ENCODE data around the gene SLC12A2. TPM values are rescaled to one million over a fixed set of nuclear protein-coding genes. Genes with fewer than 3 reads are reported as not detected.

SLC12A2 gene
- total RNA-seq, 1 experiment from 2014 or later = 36.9 TPM

- in situ Hi-C loops (cut with HindIII; ENCODE audit: low pct_unique_long_range_greater_than_20kb, low sequenced_read_pairs) = no loop called here
- BruUV-seq (replicated peaks) = no TSS peak
- H3K27ac ChIP-seq (ENCODE audit: low read length) = no peak overlapping the region
- no peaks in the 10 kb centered on the region for H3K9me3 ChIP-seq (ENCODE audit: control insufficient read depth, insufficient read depth, low read depth, low read length)
- DNase-seq (ENCODE audit: low read depth, low spot score) (no peak), ATAC-seq (no peak)
- ChIA-PET CTCF (no interaction called here), POLR2A (no interaction called here)
- H3K4me1 ChIP-seq (ENCODE audit: control insufficient read depth, insufficient read depth, low read length) = no peaks in the 10 kb centered on the region
- H3K27me3 ChIP-seq (ENCODE audit: control insufficient read depth, insufficient read depth, low read length) = no peaks in the 10 kb centered on the region
- no peak overlapping the region for H3K4me3 ChIP-seq (ENCODE audit: low read depth in 2 of 2, low read length in 2 of 2)
- no peaks in the 10 kb centered on the region for H3K36me3 ChIP-seq (ENCODE audit: control insufficient read depth, insufficient read depth, low read length)
- intact Hi-C loops (cut with micrococcal nuclease; ENCODE audit: unreplicated experiment) = no loop called here
- TF ChIP-seq, protein P1, sequence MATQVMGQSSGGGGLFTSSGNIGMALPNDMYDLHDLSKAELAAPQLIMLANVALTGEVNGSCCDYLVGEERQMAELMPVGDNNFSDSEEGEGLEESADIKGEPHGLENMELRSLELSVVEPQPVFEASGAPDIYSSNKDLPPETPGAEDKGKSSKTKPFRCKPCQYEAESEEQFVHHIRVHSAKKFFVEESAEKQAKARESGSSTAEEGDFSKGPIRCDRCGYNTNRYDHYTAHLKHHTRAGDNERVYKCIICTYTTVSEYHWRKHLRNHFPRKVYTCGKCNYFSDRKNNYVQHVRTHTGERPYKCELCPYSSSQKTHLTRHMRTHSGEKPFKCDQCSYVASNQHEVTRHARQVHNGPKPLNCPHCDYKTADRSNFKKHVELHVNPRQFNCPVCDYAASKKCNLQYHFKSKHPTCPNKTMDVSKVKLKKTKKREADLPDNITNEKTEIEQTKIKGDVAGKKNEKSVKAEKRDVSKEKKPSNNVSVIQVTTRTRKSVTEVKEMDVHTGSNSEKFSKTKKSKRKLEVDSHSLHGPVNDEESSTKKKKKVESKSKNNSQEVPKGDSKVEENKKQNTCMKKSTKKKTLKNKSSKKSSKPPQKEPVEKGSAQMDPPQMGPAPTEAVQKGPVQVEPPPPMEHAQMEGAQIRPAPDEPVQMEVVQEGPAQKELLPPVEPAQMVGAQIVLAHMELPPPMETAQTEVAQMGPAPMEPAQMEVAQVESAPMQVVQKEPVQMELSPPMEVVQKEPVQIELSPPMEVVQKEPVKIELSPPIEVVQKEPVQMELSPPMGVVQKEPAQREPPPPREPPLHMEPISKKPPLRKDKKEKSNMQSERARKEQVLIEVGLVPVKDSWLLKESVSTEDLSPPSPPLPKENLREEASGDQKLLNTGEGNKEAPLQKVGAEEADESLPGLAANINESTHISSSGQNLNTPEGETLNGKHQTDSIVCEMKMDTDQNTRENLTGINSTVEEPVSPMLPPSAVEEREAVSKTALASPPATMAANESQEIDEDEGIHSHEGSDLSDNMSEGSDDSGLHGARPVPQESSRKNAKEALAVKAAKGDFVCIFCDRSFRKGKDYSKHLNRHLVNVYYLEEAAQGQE (IDR thresholded peaks at IDR 0.05; ENCODE audit: insufficient read depth in 1 of 2, low read depth in 2 of 2, low read length in 1 of 2) = no peak
- TF ChIP-seq SIN3A (IDR thresholded peaks at IDR 0.05; ENCODE audit: borderline replicate concordance, insufficient read depth, low read depth, low read length) = no peak
- TF ChIP-seq, protein P2, sequence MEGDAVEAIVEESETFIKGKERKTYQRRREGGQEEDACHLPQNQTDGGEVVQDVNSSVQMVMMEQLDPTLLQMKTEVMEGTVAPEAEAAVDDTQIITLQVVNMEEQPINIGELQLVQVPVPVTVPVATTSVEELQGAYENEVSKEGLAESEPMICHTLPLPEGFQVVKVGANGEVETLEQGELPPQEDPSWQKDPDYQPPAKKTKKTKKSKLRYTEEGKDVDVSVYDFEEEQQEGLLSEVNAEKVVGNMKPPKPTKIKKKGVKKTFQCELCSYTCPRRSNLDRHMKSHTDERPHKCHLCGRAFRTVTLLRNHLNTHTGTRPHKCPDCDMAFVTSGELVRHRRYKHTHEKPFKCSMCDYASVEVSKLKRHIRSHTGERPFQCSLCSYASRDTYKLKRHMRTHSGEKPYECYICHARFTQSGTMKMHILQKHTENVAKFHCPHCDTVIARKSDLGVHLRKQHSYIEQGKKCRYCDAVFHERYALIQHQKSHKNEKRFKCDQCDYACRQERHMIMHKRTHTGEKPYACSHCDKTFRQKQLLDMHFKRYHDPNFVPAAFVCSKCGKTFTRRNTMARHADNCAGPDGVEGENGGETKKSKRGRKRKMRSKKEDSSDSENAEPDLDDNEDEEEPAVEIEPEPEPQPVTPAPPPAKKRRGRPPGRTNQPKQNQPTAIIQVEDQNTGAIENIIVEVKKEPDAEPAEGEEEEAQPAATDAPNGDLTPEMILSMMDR (IDR thresholded peaks at IDR 0.05) = no peak
Measured at GRCh38 chr5:128123936-128124335, 40.4 kb downstream of the SLC12A2 start.

- H3K4me3 ChIP-seq (ENCODE audit: low read depth in 2 of 2, low read length in 2 of 2) = no peak overlapping the region
- ChIA-PET CTCF (no interaction called here), POLR2A (no interaction called here)
- intact Hi-C loops (cut with micrococcal nuclease; ENCODE audit: unreplicated experiment) = no loop called here
- no peaks in the 10 kb centered on the region for H3K36me3 ChIP-seq (ENCODE audit: control insufficient read depth, insufficient read depth, low read length)
- H3K27me3 ChIP-seq (ENCODE audit: control insufficient read depth, insufficient read depth, low read length) = no peaks in the 10 kb centered on the region
- no peaks in the 10 kb centered on the region for H3K9me3 ChIP-seq (ENCODE audit: control insufficient read depth, insufficient read depth, low read depth, low read length)
- BruUV-seq (replicated peaks) = no TSS peak
- TF ChIP-seq, protein P2 (IDR thresholded peaks at IDR 0.05) = no peak
- TF ChIP-seq POLR2AphosphoS5 (IDR thresholded peaks at IDR 0.05; ENCODE audit: low read depth, low read length) = no peak
- TF ChIP-seq, protein P1 (IDR thresholded peaks at IDR 0.05; ENCODE audit: insufficient read depth in 1 of 2, low read depth in 2 of 2, low read length in 1 of 2) = no peak
- no peak for TF ChIP-seq TCF7L2 (IDR thresholded peaks at IDR 0.05; ENCODE audit: low read depth, low read length)
- no peak for TF ChIP-seq SIN3A (IDR thresholded peaks at IDR 0.05; ENCODE audit: borderline replicate concordance, insufficient read depth, low read depth, low read length)
- ATAC-seq = no peak
- H3K4me1 ChIP-seq (ENCODE audit: control insufficient read depth, insufficient read depth, low read length) = no peaks in the 10 kb centered on the region
- H3K27ac ChIP-seq (ENCODE audit: low read length) = no peak overlapping the region
- no peak for DNase-seq (ENCODE audit: low read depth, low spot score)
- in situ Hi-C loops (cut with HindIII; ENCODE audit: low pct_unique_long_range_greater_than_20kb, low sequenced_read_pairs) = no loop called here
Measured at GRCh38 chr5:128126241-128126640, 42.7 kb downstream of the SLC12A2 start.

Data from Panc1 (cell line).